IMR-90 (cell line): Measurements from ENCODE around the gene LMAN2.

ENCODE experiments used
- CEBPB ChIP-seq: IDR thresholded peaks from 2 replicates; pipeline ENCODE4 v1.6.1; 2012; ENCODE audit warnings: low read depth, low read length, improper control_type of control experiment
- CHD1 ChIP-seq: IDR thresholded peaks from 2 replicates; pipeline ENCODE4 v1.6.1; 2012; ENCODE audit warnings: low read depth, low read length, improper control_type of control experiment
- FOS ChIP-seq: fragments of 150-350 bp; IDR thresholded peaks from 2 replicates; pipeline ENCODE4 v1.6.1; 2016; ENCODE audit warnings: low read depth, low read length
- NFE2L2 ChIP-seq: fragments of 150-350 bp; IDR thresholded peaks from 2 replicates; pipeline ENCODE4 v1.6.1; 2016; ENCODE audit warnings: low read depth, mild to moderate bottlenecking, low read length
- POLR2A ChIP-seq: IDR thresholded peaks from 2 replicates; pipeline ENCODE4 v1.6.1; 2012; ENCODE audit warnings: mild to moderate bottlenecking, low read depth, low read length
- RAD21 ChIP-seq: IDR thresholded peaks from 2 replicates; pipeline ENCODE4 v1.6.1; 2012; ENCODE audit warnings: low read length, improper control_type of control experiment
- RCOR1 ChIP-seq: IDR thresholded peaks from 2 replicates; pipeline ENCODE4 v1.6.1; 2012; ENCODE audit warnings: mild to moderate bottlenecking, low read length, improper control_type of control experiment; ENCODE audit not compliant: insufficient replicate concordance
- SMC3 ChIP-seq: fragments of 150-350 bp; IDR thresholded peaks from 2 replicates; pipeline ENCODE4 v1.6.1; 2016; ENCODE audit warnings: low read depth, mild to moderate bottlenecking, antibody characterized with exemption, low read length, moderate library complexity
- USF2 ChIP-seq: fragments of 150-350 bp; IDR thresholded peaks from 2 replicates; pipeline ENCODE4 v1.6.1; 2017; ENCODE audit warnings: mild to moderate bottlenecking, antibody characterized with exemption, low read length, low read depth
- TF ChIP-seq, protein P1 (sequence below): conservative IDR thresholded peaks from 2 replicates; pipeline ENCODE4 v1.5.1; 2012; ENCODE audit warnings: mild to moderate bottlenecking, low read depth, low read length, improper control_type of control experiment
- TF ChIP-seq, protein P2 (sequence below): fragments of 150-350 bp; IDR thresholded peaks from 2 replicates; pipeline ENCODE4 v1.6.1; 2016; ENCODE audit warnings: low read depth, mild to moderate bottlenecking, low read length, moderate library complexity, borderline replicate concordance

DNA sequence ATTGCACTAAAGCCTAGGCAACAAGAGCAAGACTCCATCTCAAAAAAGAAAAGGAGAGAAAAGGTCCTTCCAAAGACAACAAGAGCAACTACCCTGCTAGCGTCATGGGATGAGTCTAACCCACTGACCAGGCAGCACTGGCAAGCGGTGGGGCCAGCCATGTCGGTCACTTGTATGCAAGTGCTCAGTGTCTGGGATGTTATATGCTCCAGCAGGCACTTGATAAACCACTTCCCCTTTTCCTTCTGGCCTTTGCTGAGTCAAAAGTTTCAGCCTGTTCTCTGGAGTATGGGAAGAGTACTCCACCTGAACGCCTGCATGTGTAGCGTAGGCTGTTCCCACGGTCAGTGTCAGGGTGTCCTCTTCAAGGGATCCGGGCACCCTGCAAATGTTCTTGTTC, 30.6 kb downstream of the LMAN2 start:
- TF ChIP-seq, protein P1, sequence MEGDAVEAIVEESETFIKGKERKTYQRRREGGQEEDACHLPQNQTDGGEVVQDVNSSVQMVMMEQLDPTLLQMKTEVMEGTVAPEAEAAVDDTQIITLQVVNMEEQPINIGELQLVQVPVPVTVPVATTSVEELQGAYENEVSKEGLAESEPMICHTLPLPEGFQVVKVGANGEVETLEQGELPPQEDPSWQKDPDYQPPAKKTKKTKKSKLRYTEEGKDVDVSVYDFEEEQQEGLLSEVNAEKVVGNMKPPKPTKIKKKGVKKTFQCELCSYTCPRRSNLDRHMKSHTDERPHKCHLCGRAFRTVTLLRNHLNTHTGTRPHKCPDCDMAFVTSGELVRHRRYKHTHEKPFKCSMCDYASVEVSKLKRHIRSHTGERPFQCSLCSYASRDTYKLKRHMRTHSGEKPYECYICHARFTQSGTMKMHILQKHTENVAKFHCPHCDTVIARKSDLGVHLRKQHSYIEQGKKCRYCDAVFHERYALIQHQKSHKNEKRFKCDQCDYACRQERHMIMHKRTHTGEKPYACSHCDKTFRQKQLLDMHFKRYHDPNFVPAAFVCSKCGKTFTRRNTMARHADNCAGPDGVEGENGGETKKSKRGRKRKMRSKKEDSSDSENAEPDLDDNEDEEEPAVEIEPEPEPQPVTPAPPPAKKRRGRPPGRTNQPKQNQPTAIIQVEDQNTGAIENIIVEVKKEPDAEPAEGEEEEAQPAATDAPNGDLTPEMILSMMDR = no peak
- TF ChIP-seq POLR2A (no peak), FOS (no peak), RAD21 (no peak), RCOR1 (no peak), USF2 (no peak), NFE2L2 (no peak), CHD1 (no peak), CEBPB (no peak), SMC3 (no peak)
- TF ChIP-seq, protein P2, sequence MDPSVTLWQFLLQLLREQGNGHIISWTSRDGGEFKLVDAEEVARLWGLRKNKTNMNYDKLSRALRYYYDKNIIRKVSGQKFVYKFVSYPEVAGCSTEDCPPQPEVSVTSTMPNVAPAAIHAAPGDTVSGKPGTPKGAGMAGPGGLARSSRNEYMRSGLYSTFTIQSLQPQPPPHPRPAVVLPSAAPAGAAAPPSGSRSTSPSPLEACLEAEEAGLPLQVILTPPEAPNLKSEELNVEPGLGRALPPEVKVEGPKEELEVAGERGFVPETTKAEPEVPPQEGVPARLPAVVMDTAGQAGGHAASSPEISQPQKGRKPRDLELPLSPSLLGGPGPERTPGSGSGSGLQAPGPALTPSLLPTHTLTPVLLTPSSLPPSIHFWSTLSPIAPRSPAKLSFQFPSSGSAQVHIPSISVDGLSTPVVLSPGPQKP = no peak
